Tibial nerve (tissue), 4 donors: ENCODE measurements around the gene TECRL.

ENCODE experiments used
- CTCF ChIP-seq, 5 experiments: fragments of 200-600 bp in 3 of 5; fragments of 450-650 bp in 2 of 5; sonication (generic) in 3 of 5; IDR thresholded peaks; one replicate each; pipeline ENCODE4 v1.5.1; 2016 to 2019; ENCODE audit warnings: antibody characterized with exemption in 5 of 5, mild to moderate bottlenecking in 3 of 5, moderate library complexity in 2 of 5
- EP300 ChIP-seq, 2 donors: sonication (generic); formaldehyde crosslinking; IDR thresholded peaks; one replicate each; pipeline ENCODE4 v1.6.1; 2017; ENCODE audit warnings: antibody characterized with exemption in 2 of 2, mild to moderate bottlenecking in 1 of 2
- POLR2A ChIP-seq, 2 donors: fragments of 450-650 bp; IDR thresholded peaks; one replicate each; pipeline ENCODE4 v1.6.1; 2017; ENCODE audit warnings: antibody characterized with exemption in 2 of 2, mild to moderate bottlenecking in 2 of 2, moderate library complexity in 2 of 2

DNA sequence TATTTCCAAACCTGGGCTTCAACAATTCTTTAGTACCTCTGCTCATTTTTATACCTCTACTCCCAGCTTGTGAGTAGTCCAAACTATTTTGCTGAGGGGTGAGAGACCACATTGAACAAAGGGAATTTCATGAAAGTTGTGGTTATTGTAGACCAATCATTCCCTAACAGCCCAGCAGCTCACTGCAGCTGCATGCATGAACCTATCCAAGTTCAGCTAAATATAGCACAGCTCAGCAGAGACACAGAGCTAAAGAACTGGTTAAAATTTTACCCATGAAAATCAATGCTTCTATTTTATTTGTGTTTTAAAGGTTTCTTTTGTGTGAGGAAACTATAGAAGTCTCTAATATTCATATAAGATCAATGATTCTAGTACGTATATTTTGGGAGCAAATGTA lies 82.7 kb downstream of the TECRL start:
- TF ChIP-seq CTCF (IDR thresholded peaks at IDR 0.05) (no peak), POLR2A (IDR thresholded peaks at IDR 0.05) (no peak), EP300 (IDR thresholded peaks at IDR 0.05) (no peak)
